ENCODE results near the gene DUSP12. TPM values are rescaled to one million over a fixed set of nuclear protein-coding genes. Genes with fewer than 3 reads are reported as not detected.

The DUSP12 gene
- polyA plus RNA-seq, 2 of the 4 experiments (the other 2 are of a cell fraction) = 47.3 to 96.3 TPM

DNA sequence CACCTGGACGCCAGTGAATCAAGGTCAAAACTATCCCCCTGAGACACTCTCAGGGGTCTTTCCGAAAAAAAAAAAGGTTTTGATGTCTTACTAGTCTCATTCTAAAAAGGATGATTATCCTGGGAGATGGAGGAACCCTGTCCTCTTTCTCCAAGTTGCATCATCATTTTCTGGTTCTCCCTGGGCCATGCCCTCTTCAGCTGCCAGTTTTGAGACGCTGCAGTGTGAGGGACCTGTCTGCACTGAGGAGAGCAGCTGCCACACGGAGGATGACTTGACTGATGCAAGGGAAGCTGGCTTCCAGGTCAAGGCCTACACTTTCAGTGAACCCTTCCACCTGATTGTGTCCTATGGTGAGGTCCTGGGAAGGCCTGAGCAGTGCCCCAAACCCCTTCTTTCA lies 39.0 kb upstream of the DUSP12 start:
- FAIRE-seq = no peak

DNA sequence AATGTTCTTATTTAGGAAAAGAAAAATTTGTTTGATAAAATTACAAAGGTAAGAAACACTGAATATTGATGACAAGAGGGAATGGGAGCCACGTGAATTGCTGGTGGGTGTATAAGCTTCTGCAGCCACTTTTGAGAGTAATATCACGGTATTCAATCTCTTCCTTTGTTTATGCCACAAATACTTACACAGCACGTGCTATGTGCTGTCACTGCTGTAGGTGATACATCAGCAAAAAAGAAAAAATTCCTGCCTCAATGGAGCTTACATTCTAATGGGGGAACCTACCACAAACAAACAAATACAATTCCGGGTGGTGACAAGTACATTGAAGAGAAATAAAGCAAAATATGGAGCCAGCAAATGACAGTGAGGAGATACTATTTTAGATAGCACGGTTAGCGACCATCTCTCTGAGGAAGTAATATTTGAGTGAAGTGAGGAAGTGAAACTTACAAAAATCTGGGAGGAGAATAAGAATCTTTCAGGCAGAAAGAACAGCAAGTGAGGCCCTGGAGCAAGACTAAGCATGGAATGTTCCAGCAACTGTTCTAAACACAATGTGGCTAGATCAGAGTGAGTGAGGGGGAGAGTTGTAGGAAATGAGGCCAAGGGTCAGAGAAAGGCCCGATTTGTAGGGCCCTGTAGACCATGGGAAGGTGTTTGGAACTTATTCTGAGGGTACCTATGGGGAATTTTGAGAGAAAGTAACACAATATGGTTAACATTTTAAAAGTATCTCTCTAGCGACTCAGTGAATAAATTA lies 30.8 kb upstream of the DUSP12 start:
- Histone ChIP-seq H3K4me1 (peaks cover 10% of the 10 kb centered on the region; the same call in 1 of the 3 replicates), H3K4me2 (no peak overlapping the region), H3K9me3 (no peaks in the 10 kb centered on the region), H3K4me3 (no peak overlapping the region), H3K27ac (no peak overlapping the region)
- POLR2A ChIA-PET = no interaction called here
- ATAC-seq = no peak
- DNase-seq (ENCODE audit: low read depth in 1 of 2, low spot score in 1 of 2) = no peak
- no peak for FAIRE-seq
- CTCF ChIA-PET = interaction anchor here (0.8 to 1.2 kb wide), 2 partner anchors 8 to 20 kb away, joined by 3 read pairs; no protein-coding TSS in a partner anchor
- no peak for TF ChIP-seq HOXA7 (CRISPR knock-in tag; IDR thresholded peaks at IDR 0.05)
- no peak for TF ChIP-seq MYC (IDR thresholded peaks at IDR 0.05; ENCODE audit: borderline replicate concordance, low read length)
- TF ChIP-seq CEBPB (IDR thresholded peaks at IDR 0.05) = no peak
- no peak for TF ChIP-seq RAD21 (conservative IDR thresholded peaks at IDR 0.05 in 1 of 2, IDR thresholded peaks at IDR 0.05 in 1 of 2)
- no peak for TF ChIP-seq EHMT2 (IDR thresholded peaks at IDR 0.05; ENCODE audit: low read depth)
- no peak for TF ChIP-seq CBX8 (IDR thresholded peaks at IDR 0.05)
- TF ChIP-seq FOSL2 (IDR thresholded peaks at IDR 0.05) = no peak
- no peak for TF ChIP-seq FOSL2 (CRISPR knock-in tag; IDR thresholded peaks at IDR 0.05)
- no peak for TF ChIP-seq HOXB5 (CRISPR knock-in tag; IDR thresholded peaks at IDR 0.05)
- no peak for TF ChIP-seq RFX5 (IDR thresholded peaks at IDR 0.05)
- TF ChIP-seq, protein P1, sequence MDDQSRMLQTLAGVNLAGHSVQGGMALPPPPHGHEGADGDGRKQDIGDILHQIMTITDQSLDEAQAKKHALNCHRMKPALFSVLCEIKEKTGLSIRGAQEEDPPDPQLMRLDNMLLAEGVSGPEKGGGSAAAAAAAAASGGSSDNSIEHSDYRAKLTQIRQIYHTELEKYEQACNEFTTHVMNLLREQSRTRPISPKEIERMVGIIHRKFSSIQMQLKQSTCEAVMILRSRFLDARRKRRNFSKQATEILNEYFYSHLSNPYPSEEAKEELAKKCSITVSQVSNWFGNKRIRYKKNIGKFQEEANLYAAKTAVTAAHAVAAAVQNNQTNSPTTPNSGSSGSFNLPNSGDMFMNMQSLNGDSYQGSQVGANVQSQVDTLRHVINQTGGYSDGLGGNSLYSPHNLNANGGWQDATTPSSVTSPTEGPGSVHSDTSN (IDR thresholded peaks at IDR 0.05) = no peak
- no peak for TF ChIP-seq HOXB13 (CRISPR knock-in tag; IDR thresholded peaks at IDR 0.05; ENCODE audit: low read depth)
- no peak for TF ChIP-seq ESRRA (IDR thresholded peaks at IDR 0.05; ENCODE audit: borderline replicate concordance, low read length)
- TF ChIP-seq FOSB (CRISPR knock-in tag; IDR thresholded peaks at IDR 0.05) = no peak
- TF ChIP-seq POLR2AphosphoS2 (conservative IDR thresholded peaks at IDR 0.05; ENCODE audit: low read length) = no peak
- no peak for TF ChIP-seq JUNB (IDR thresholded peaks at IDR 0.05)
- no peak for TF ChIP-seq KDM5A (IDR thresholded peaks at IDR 0.05)
- TF ChIP-seq ZC3H11A (IDR thresholded peaks at IDR 0.05) = no peak
- WGBS (ENCODE audit: missing lambda C conversion rate) = 76% methylated on average over 8 of the region's 8 CpGs

More for the DNA sequence above, 39.0 kb upstream of the DUSP12 start:
- ChIA-PET POLR2A (no interaction called here), CTCF (interaction anchor here (0.9 to 1.4 kb wide), 4 partner anchors 16 to 223 kb away, joined by 4 to 5 read pairs (median 4); no protein-coding TSS in a partner anchor)
- H3K4me1 ChIP-seq = no peaks in the 10 kb centered on the region
- 73% methylated on average over 4 of the region's 4 CpGs for WGBS (ENCODE audit: missing lambda C conversion rate)
- DNase-seq (ENCODE audit: low read depth in 1 of 2, low spot score in 1 of 2) (no peak), ATAC-seq (no peak)
- H3K4me3 ChIP-seq = no peak overlapping the region
- H3K4me2 ChIP-seq = no peak overlapping the region
- H3K9me3 ChIP-seq = no peaks in the 10 kb centered on the region
- TF ChIP-seq, protein P2, sequence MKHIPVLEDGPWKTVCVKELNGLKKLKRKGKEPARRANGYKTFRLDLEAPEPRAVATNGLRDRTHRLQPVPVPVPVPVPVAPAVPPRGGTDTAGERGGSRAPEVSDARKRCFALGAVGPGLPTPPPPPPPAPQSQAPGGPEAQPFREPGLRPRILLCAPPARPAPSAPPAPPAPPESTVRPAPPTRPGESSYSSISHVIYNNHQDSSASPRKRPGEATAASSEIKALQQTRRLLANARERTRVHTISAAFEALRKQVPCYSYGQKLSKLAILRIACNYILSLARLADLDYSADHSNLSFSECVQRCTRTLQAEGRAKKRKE (CRISPR knock-in tag; IDR thresholded peaks at IDR 0.05; ENCODE audit: low read depth) = no peak
- no peak for TF ChIP-seq RNF2 (IDR thresholded peaks at IDR 0.05; ENCODE audit: borderline replicate concordance, low read depth)
- TF ChIP-seq RAD21 (conservative IDR thresholded peaks at IDR 0.05 in 1 of 2, IDR thresholded peaks at IDR 0.05 in 1 of 2) = no peak
- H3K27ac ChIP-seq = peak overlapping the region; percentile 37 to 55; a peak in 3 of 6 replicates

DNA sequence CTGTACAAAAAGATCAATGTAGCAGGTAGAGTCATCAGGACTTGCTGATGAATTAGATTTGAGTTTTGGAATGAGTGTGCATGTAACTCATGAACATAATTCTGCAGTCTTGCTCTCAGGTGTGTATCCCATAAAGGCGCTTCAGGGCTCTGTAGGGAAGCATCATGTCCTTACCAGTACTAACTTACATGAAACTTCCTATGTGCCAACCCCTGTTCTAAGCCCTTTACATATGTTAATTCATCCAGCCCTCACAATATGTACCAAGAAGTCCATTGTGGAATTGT lies 30.3 kb upstream of the DUSP12 start:
- H3K27ac ChIP-seq = no peak overlapping the region
- H3K9me3 ChIP-seq = no peaks in the 10 kb centered on the region
- H3K4me1 ChIP-seq = peaks cover 10% of the 10 kb centered on the region; the same call in 1 of the 3 replicates
- H3K4me2 ChIP-seq = no peak overlapping the region
- WGBS (ENCODE audit: missing lambda C conversion rate) = 100% methylated on average over 1 of the region's 1 CpG
- ChIA-PET POLR2A (no interaction called here), CTCF (no interaction called here)
- ATAC-seq (no peak), DNase-seq (ENCODE audit: low read depth in 1 of 2, low spot score in 1 of 2) (no peak), FAIRE-seq (no peak)
- no peak for TF ChIP-seq SMC3 (IDR thresholded peaks at IDR 0.05)
- TF ChIP-seq RFX5 (IDR thresholded peaks at IDR 0.05) = no peak
- no peak for TF ChIP-seq MAZ (IDR thresholded peaks at IDR 0.05; ENCODE audit: borderline replicate concordance, low read depth, low read length)
- no peak for TF ChIP-seq ESRRA (IDR thresholded peaks at IDR 0.05; ENCODE audit: borderline replicate concordance, low read length)
- no peak for TF ChIP-seq JUNB (IDR thresholded peaks at IDR 0.05)
- no peak for TF ChIP-seq EHMT2 (IDR thresholded peaks at IDR 0.05; ENCODE audit: low read depth)
- TF ChIP-seq MAX (IDR thresholded peaks at IDR 0.05) = no peak
- TF ChIP-seq RARB (CRISPR knock-in tag; IDR thresholded peaks at IDR 0.05) = no peak
- TF ChIP-seq, protein P2 (CRISPR knock-in tag; IDR thresholded peaks at IDR 0.05; ENCODE audit: low read depth) = no peak
- no peak for TF ChIP-seq HDAC2 (IDR thresholded peaks at IDR 0.05)
- TF ChIP-seq SREBF2 (IDR thresholded peaks at IDR 0.05) = no peak
- no peak for TF ChIP-seq EP300 (IDR thresholded peaks at IDR 0.05)
- H3K4me3 ChIP-seq = no peak overlapping the region
